Measurements from ENCODE around the gene IFNGR2.

DNA sequence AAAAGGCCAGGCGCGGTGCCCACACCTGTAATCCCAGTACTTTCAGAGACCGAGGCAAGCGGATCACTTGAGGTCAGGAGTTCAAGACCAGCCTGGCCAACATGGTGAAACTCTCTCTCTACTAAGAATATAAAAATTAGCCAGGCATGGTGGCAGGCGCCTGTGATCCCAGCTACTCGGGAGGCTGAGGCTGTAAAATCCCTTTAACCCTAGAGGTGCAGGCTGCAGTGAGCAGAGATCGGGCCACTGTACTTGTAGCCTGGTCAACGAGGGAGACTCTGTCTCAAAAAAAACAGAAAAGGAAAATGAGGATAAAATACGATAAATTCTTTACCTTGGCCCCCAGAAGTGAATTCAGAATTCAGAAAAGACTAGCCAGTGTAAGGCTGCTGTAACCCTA lies 75.0 kb downstream of the IFNGR2 start:
- TF ChIP-seq, protein P1, sequence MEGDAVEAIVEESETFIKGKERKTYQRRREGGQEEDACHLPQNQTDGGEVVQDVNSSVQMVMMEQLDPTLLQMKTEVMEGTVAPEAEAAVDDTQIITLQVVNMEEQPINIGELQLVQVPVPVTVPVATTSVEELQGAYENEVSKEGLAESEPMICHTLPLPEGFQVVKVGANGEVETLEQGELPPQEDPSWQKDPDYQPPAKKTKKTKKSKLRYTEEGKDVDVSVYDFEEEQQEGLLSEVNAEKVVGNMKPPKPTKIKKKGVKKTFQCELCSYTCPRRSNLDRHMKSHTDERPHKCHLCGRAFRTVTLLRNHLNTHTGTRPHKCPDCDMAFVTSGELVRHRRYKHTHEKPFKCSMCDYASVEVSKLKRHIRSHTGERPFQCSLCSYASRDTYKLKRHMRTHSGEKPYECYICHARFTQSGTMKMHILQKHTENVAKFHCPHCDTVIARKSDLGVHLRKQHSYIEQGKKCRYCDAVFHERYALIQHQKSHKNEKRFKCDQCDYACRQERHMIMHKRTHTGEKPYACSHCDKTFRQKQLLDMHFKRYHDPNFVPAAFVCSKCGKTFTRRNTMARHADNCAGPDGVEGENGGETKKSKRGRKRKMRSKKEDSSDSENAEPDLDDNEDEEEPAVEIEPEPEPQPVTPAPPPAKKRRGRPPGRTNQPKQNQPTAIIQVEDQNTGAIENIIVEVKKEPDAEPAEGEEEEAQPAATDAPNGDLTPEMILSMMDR (optimal IDR thresholded peaks at IDR 0.05 in 1 of 3, IDR thresholded peaks at IDR 0.05 in 1 of 3, conservative IDR thresholded peaks at IDR 0.05 in 1 of 3; ENCODE audit: extremely low read depth in 1 of 3, insufficient read depth in 2 of 3, low read length in 3 of 3), result no peak
- no peak for TF ChIP-seq EZH2 (IDR thresholded peaks at IDR 0.05; ENCODE audit: low read length)
